NK-92 (cell line): ENCODE measurements around the gene DDX3Y.
A peak's percentile ranks its signal among the peaks of the same experiment; 100 is the strongest.

Experiments
- DNase-seq: peaks from one replicate; lab custom pipeline; 2025; ENCODE audit not compliant: unreplicated experiment; lab: John Stamatoyannopoulos, UW

The DDX3Y gene

DNA sequence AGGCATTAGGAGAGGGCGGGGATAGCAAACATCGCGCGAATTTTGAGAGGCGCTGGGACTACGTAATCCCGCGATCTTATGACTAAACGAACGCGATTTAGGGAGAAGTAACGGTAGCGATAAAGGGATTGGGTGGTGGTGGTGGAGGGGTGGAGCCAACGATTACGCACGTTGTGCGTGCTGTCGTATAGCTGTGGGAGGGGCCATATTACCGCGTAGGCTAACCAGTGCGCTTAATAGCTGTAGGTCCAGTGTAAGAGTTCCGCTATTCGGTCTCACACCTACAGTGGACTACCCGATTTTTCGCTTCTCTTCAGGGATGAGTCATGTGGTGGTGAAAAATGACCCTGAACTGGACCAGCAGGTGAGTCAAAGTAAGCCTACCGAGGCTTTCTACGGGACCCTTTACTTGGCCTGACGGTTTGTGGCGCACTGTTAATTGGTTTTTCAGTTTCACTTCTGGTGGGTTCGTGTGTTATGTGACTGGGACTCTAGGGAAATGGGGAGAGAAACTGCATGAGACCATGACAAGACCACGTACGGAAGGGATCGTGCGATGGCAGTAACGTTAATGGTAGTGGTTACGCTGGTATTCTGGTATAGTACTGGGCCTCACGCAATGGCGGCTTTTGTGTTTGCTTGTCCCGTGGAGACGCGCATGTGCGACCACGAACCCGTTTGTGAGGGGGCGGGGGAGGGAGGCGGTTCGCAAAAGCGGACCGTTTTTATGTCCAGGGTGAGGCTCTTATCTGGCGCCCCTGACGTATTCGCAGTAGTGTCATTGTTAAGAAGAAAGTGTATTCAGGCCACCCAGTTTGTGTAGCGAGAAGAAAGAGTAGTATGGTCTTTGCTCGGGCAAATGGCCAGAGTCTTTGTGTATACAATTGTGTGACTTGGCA lies at the start of gene DDX3Y:
DDX3Y (plus strand) TSS at position 251 of the 899 bp plus-strand sequence; CDS start at position 320, 69 bp downstream.
- peak; percentile 28 for DNase-seq

- no peak for DNase-seq
Measured at GRCh38 chrY:12855791-12856275, 48.8 kb upstream of the DDX3Y start.

GRCh38 chrY:12867960-12868359 lies 36.7 kb upstream of the DDX3Y start:
- no peak for DNase-seq

DNA sequence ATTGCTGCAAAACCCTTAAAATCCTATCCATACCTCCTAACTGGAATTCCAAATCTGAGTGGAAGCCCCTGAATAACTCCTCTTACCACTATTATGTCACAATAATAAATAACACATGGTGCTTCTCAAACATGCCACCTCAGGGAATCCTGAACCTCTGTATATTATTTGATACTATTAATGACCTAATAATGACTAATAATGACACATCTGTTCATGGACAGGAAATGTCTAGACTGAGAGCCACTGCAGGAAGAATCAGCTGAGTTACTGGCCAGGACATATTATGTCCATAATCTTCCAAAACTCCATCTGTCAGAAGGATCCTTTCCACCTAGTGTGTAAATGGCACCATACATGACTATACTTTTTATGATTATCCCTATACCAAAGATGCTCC lies 7.7 kb upstream of the DDX3Y start:
- DNase-seq: no peak

- no peak for DNase-seq
Measured at GRCh38 chrY:12898604-12899003, 6.1 kb upstream of the DDX3Y start.

- DNase-seq: peak; percentile 3
Measured at GRCh38 chrY:12905517-12905872, 827 bp downstream of the DDX3Y start.

DNA sequence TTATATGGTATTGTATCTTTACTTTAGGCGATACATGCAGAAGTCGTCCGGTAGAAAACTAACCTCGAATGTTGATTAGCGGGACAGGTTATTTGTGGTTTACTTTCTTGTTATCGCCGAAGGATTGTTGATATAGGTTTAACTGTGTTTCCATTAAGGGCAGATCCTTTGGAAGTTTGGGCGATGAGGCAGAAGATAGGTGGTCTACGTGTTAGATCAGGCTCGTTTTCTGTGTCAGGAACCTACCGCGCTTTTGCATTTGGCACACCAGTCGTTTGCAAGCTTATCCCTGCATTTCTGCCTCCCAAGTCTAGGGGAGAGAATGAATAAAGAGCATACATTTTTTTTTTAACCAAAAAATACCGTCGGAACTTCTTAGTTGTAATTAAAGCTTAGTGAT lies 1.2 kb downstream of the DDX3Y start:
- no peak for DNase-seq

- DNase-seq: no peak
Measured at GRCh38 chrY:12913541-12913940, 8.9 kb downstream of the DDX3Y start.

DNA sequence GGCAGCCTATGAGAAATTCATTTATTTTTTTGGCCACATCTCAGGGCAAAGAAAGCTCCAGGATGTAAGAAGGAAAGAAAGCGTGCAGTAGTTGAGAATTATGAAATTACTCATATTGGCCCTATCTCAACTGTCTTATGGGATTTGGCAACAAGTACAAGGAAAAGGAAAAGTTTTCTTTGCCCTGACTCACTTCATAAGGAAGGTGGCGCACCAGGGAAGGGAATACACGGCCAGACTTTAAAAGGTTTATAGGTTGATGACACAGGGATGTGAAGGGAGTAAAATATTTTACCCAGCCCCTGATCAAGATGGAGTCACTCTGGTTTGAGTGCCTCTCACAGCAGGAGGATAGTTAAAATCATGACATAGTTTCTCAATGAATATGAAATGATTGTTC lies 23.4 kb downstream of the DDX3Y start:
- no peak for DNase-seq

GRCh38 chrY:12941725-12942687 lies 37.3 kb downstream of the DDX3Y start:
- DNase-seq: no peak
